HepG2 (cell line): ENCODE data around the gene RRBP1. TPM values are rescaled to one million over a fixed set of nuclear protein-coding genes. Genes with fewer than 3 reads are reported as not detected.

Experiments used
- ATAC-seq: fragments of 200-7000 bp; cut with Tn5 transposase; 3 replicates; pipeline ENCODE4 v1.9.1; 2020; ENCODE audit warnings: mild to moderate bottlenecking, moderate library complexity
- BruUV-seq: library from RNA; stranded (reverse); fragments of 400-500 nt; replicated peaks from 2 replicates; lab custom pipeline; 2021; lab: Mats Ljungman, UMichigan
- CTCF ChIA-PET: fragments of 300-600 bp; formaldehyde crosslinking; extraction: SDS; loops from one replicate; lab custom pipeline; 2021; ENCODE audit warnings: low total read pairs, inconsistent platforms, low intra/inter-chr PET ratio; lab: Yijun Ruan, JAX
- POLR2A ChIA-PET: fragments of 350-600 bp; sonication (Branson Sonifier 250); formaldehyde crosslinking; loops from one replicate; lab custom pipeline; 2020; ENCODE audit warnings: antibody characterized with exemption, inconsistent platforms; lab: Yijun Ruan, JAX
- DNase-seq: peaks from one replicate; pipeline ENCODE4 v3.0.0-alpha.2; 2015; ENCODE audit warnings: low spot score
- FAIRE-seq: peaks from 3 replicates; lab custom pipeline; 2011; peaks lifted over from hg19 to GRCh38; lab: Jason Lieb, UNC
- H2AFZ ChIP-seq: one replicate; pipeline ENCODE4 v1.6.1; 2011; ENCODE audit warnings: low read length, inconsistent platforms
- H3K27ac ChIP-seq: fragments of 300-600 bp; 3 replicates; pipeline ENCODE4 v1.8.0; 2011; ENCODE audit warnings: mixed run types, mild to moderate bottlenecking, mixed read lengths, low read length, inconsistent platforms; ENCODE audit not compliant: insufficient read depth; ENCODE audit errors: extremely low read length
- H3K27me3 ChIP-seq, 2 experiments: fragments of 200-600 bp in 1 of 2; 2 replicates in 1 of 2; 3 replicates in 1 of 2; pipeline versions ENCODE4 v1.6.0 to v1.8.0; 2011; ENCODE audit warnings: low read length in 2 of 2, mild to moderate bottlenecking in 2 of 2, moderate library complexity in 2 of 2, inconsistent platforms in 1 of 2; ENCODE audit not compliant: insufficient read depth in 2 of 2, control insufficient read depth in 1 of 2
- H3K36me3 ChIP-seq, 2 experiments: fragments of 200-600 bp in 1 of 2; replicated peaks in 1 of 2; 2 replicates in 1 of 2; 3 replicates in 1 of 2; pipeline versions ENCODE4 v1.5.1 to v1.8.0; 2011; ENCODE audit warnings: low read length in 2 of 2, inconsistent platforms in 1 of 2; ENCODE audit not compliant: insufficient read depth in 2 of 2, control insufficient read depth in 1 of 2
- H3K4me1 ChIP-seq: 2 replicates; pipeline ENCODE4 v1.5.1; 2012; ENCODE audit warnings: low read length, inconsistent platforms; ENCODE audit not compliant: insufficient read depth
- H3K4me2 ChIP-seq: 2 replicates; pipeline ENCODE4 v1.6.0; 2011; ENCODE audit warnings: low read depth, low read length, inconsistent platforms
- H3K4me3 ChIP-seq, 3 experiments: fragments of 200-600 bp in 1 of 3; sonication (generic), shearing (Covaris generic) in 1 of 3; replicated peaks in 1 of 3; 2 replicates each; pipeline ENCODE4 v1.5.1; 2011 to 2016; ENCODE audit warnings: low read length in 3 of 3, inconsistent platforms in 2 of 3, low read depth in 2 of 3, mild to moderate bottlenecking in 2 of 3, control low read depth in 1 of 3, mixed read lengths in 1 of 3; ENCODE audit not compliant: insufficient read depth in 1 of 3
- H3K79me2 ChIP-seq: one replicate; pipeline ENCODE4 v1.6.1; 2011; ENCODE audit warnings: low read length, inconsistent platforms; ENCODE audit not compliant: insufficient read depth
- H3K9ac ChIP-seq: 2 replicates; pipeline ENCODE4 v1.6.0; 2011; ENCODE audit warnings: mild to moderate bottlenecking, low read depth, low read length, inconsistent platforms; ENCODE audit not compliant: insufficient read depth
- H3K9me3 ChIP-seq: 2 replicates; pipeline ENCODE4 v1.5.1; 2012; ENCODE audit warnings: mild to moderate bottlenecking, low read length
- H4K20me1 ChIP-seq: 2 replicates; pipeline ENCODE4 v1.6.0; 2011; ENCODE audit warnings: inconsistent platforms, mild to moderate bottlenecking, low read length, moderate library complexity; ENCODE audit not compliant: insufficient read depth
- FLYWCH1 ChIP-seq: sonication (generic); formaldehyde crosslinking; IDR thresholded peaks from 2 replicates; pipeline ENCODE4 v1.8.1; 2023; ENCODE audit warnings: mild to moderate bottlenecking, missing genetic modification reagents
- ISL2 ChIP-seq: sonication (generic); formaldehyde crosslinking; IDR thresholded peaks from 2 replicates; pipeline ENCODE4 v1.5.0; 2020; ENCODE audit warnings: missing genetic modification reagents
- SP1 ChIP-seq, 2 experiments: fragments of 450-650 bp in 1 of 2; sonication (generic) in 1 of 2; formaldehyde crosslinking in 1 of 2; IDR thresholded peaks; 2 replicates each; pipeline versions ENCODE4 v1.4.0 to v1.6.1; 2016 to 2020; ENCODE audit warnings: missing genetic modification reagents in 1 of 2
- ZMAT5 ChIP-seq: sonication (generic); formaldehyde crosslinking; IDR thresholded peaks from 2 replicates; pipeline ENCODE4 v1.5.0; 2020; ENCODE audit warnings: mild to moderate bottlenecking, low read depth, missing genetic modification reagents, borderline replicate concordance
- ZNF607 ChIP-seq: sonication (generic); formaldehyde crosslinking; IDR thresholded peaks from 2 replicates; pipeline ENCODE4 v1.5.1; 2020; ENCODE audit warnings: missing genetic modification reagents, mild to moderate bottlenecking, borderline replicate concordance
- ZNF747 ChIP-seq: sonication (generic); formaldehyde crosslinking; IDR thresholded peaks from 2 replicates; pipeline ENCODE4 v1.8.1; 2023; ENCODE audit warnings: missing genetic modification reagents, mild to moderate bottlenecking, borderline replicate concordance
- ZNF850 ChIP-seq: sonication (generic); formaldehyde crosslinking; conservative IDR thresholded peaks from 2 replicates; pipeline ENCODE4 v1.9.0; 2021; ENCODE audit warnings: mild to moderate bottlenecking, missing genetic modification reagents
- WGBS: methylation state at CpG from one replicate; pipeline ENCODE4 v1.1.6; 2017; ENCODE audit warnings: low lambda C conversion rate; 5-methylcytosine and 5-hydroxymethylcytosine counted together
- in situ Hi-C: cut with HindIII; loops from 2 replicates; pipeline ENCODE4 v1.10.0; 2017; ENCODE audit warnings: low pct_unique_long_range_greater_than_20kb; ENCODE audit not compliant: extremely low pct_ligation_motif_present
- intact Hi-C: fragments of 100-400 bp; cut with micrococcal nuclease; formaldehyde crosslinking; loops from one replicate; pipeline ENCODE4 v1.10.0; 2022; ENCODE audit not compliant: unreplicated experiment
- polyA plus RNA-seq, 8 experiments: library from polyadenylated mRNA; depleted of rRNA in 3 of 8; stranded (reverse) in 7 of 8; unstranded in 1 of 8; fragments of >200 nt; fragmentation: Illumina TruSeq in 4 of 8; extraction: Trizol in 4 of 8; gene quantifications; 2 replicates each; pipeline versions ENCODE4 v1.2.1 to v1.2.3, GENCODE V29; 2011 to 2016; ENCODE audit warnings: low read depth in 4 of 8, missing spikeins in 1 of 8, mixed read lengths in 1 of 8; ENCODE audit not compliant: insufficient read depth in 1 of 8
- total RNA-seq, 5 experiments: library from RNA; depleted of rRNA; stranded (reverse); fragments of >200 nt; fragmentation: Illumina TruSeq; extraction: Trizol; gene quantifications; 2 replicates each; pipeline ENCODE4 v1.2.3, GENCODE V29; 2016; ENCODE audit warnings: low read depth in 1 of 5

Gene RRBP1
- total and polyA plus RNA-seq, 2 of the 13 experiments (the other 11 are each of a cell fraction or from before 2014, with no cell fraction given), result 150 to 222 TPM

GRCh38 chr20:17682103-17682888 is at the start of gene RRBP1 (continued):
- TF ChIP-seq ZNF607 (CRISPR knock-in tag), result peak; percentile 92
- TF ChIP-seq SP1 (IDR thresholded peaks at IDR 0.05), result no peak
- TF ChIP-seq SP1 (CRISPR knock-in tag; IDR thresholded peaks at IDR 0.05), result peak; percentile 93
- TF ChIP-seq ZNF747, result 0 out of 2 replicates have a peak, but pooled peaks have one; percentile 17

GRCh38 chr20:17731233-17731632 is 49.2 kb upstream of the RRBP1 start:
- ATAC-seq, result no peak

More at GRCh38 chr20:17731233-17731632, 49.2 kb upstream of the RRBP1 start:
- FAIRE-seq (no peak), DNase-seq (no peak)
- Histone ChIP-seq H2AFZ (no peak overlapping the region), H3K4me2 (no peak overlapping the region), H3K27ac (no peak overlapping the region), H3K79me2 (no peaks in the 10 kb centered on the region), H4K20me1 (no peaks in the 10 kb centered on the region), H3K4me1 (peaks cover 25% of the 10 kb centered on the region), H3K27me3 (peaks cover 17 to 78% of the 10 kb centered on the region in 2 experiments; a peak in 4 of 5 replicates), H3K4me3 (no peak overlapping the region), H3K36me3 (no peaks in the 10 kb centered on the region), H3K9me3 (peaks cover 3% of the 10 kb centered on the region; the same call in 1 of the 2 replicates), H3K9ac (no peak overlapping the region)
- intact Hi-C loops (loop anchor here (10.0 kb wide), 1 partner anchor 706 kb away; no protein-coding TSS in a partner anchor), in situ Hi-C loops (no loop called here)
- no peak for TF ChIP-seq ZNF850 (CRISPR knock-in tag)
- TF ChIP-seq ISL2 (CRISPR knock-in tag), result no peak
- no peak for TF ChIP-seq FLYWCH1 (CRISPR knock-in tag)
- TF ChIP-seq ZMAT5 (CRISPR knock-in tag), result no peak
- BruUV-seq, result no TSS peak
- 49% methylated on average over 5 of the region's 5 CpGs for WGBS
- POLR2A ChIA-PET, result interaction anchor here (1.0 to 2.5 kb wide), 2 partner anchors 49 to 125 kb away, joined by 3 to 7 read pairs; partner anchors contain the start of gene RRBP1
- CTCF ChIA-PET, result no interaction called here
